Ectodermal cell (in vitro differentiated cells): ENCODE results near the gene CFAP46.
"Not testable (repeated sequence)": the region's sequence is repeated elsewhere in the genome, so short reads cannot be mapped to it uniquely, and the experiment has no call there.

Experiments used
- H3K27ac ChIP-seq: 2 replicates; pipeline ENCODE4 v1.7.0; 2013; ENCODE audit warnings: mild to moderate bottlenecking, low read depth, low read length; ENCODE audit not compliant: insufficient read depth, poor library complexity, severe bottlenecking
- H3K27me3 ChIP-seq: 2 replicates; pipeline ENCODE4 v1.7.0; 2013; ENCODE audit warnings: mild to moderate bottlenecking, low read length; ENCODE audit not compliant: insufficient read depth, control insufficient read depth, poor library complexity, severe bottlenecking
- H3K36me3 ChIP-seq: one replicate; pipeline ENCODE4 v1.7.0; 2013; ENCODE audit warnings: low read length; ENCODE audit not compliant: control insufficient read depth, insufficient read depth
- H3K4me1 ChIP-seq: one replicate; pipeline ENCODE4 v1.7.0; 2013; ENCODE audit warnings: low read length; ENCODE audit not compliant: control insufficient read depth, insufficient read depth
- H3K4me3 ChIP-seq: 2 replicates; pipeline ENCODE4 v1.7.0; 2013; ENCODE audit warnings: low read depth, low read length, control low read depth; ENCODE audit not compliant: insufficient read depth
- H3K9me3 ChIP-seq: 2 replicates; pipeline ENCODE4 v1.7.0; 2013; ENCODE audit warnings: mild to moderate bottlenecking, low read length, moderate library complexity; ENCODE audit not compliant: control insufficient read depth
- WGBS, 2 experiments: methylation state at CpG; one replicate each; pipeline ENCODE4 v1.1.7; 2013; ENCODE audit warnings: missing lambda C conversion rate in 2 of 2; 5-methylcytosine and 5-hydroxymethylcytosine counted together

Gene CFAP46

GRCh38 chr10:132848291-132848701 is 94.1 kb downstream of the CFAP46 start:
- H3K27me3 ChIP-seq = no peaks in the 10 kb centered on the region

GRCh38 chr10:132847856-132848255 is 94.5 kb downstream of the CFAP46 start:
- Histone ChIP-seq H3K4me1 (no peaks in the 10 kb centered on the region), H3K4me3 (no peak overlapping the region), H3K36me3 (no peaks in the 10 kb centered on the region), H3K27me3 (no peaks in the 10 kb centered on the region), H3K27ac (no peak overlapping the region), H3K9me3 (peaks cover under 1% of the 10 kb centered on the region)
- WGBS, 2 experiments = 89 to 93% methylated on average over 17 of the region's 17 CpGs

More at GRCh38 chr10:132848291-132848701, 94.1 kb downstream of the CFAP46 start:
- WGBS, 2 experiments = 64 to 74% methylated on average over 10 to 12 of the region's 12 CpGs
- Histone ChIP-seq H3K36me3 (no peaks in the 10 kb centered on the region), H3K27ac (no peak overlapping the region), H3K4me1 (no peaks in the 10 kb centered on the region), H3K9me3 (no peaks in the 10 kb centered on the region), H3K4me3 (no peak overlapping the region)

- Histone ChIP-seq H3K27ac (no peak overlapping the region), H3K36me3 (no peaks in the 10 kb centered on the region), H3K27me3 (no peaks in the 10 kb centered on the region), H3K4me1 (no peaks in the 10 kb centered on the region), H3K4me3 (no peak overlapping the region), H3K9me3 (peaks cover 5% of the 10 kb centered on the region)
- 92 to 95% methylated on average over 10 of the region's 10 CpGs for WGBS, 2 experiments
Observed at GRCh38 chr10:132847416-132847777, 95.0 kb downstream of the CFAP46 start.

- no peaks in the 10 kb centered on the region for H3K4me1 ChIP-seq
- WGBS, 2 experiments = 93 to 96% methylated on average over 27 of the region's 27 CpGs
- H3K9me3 ChIP-seq = peaks cover 5% of the 10 kb centered on the region
- H3K36me3 ChIP-seq = no peaks in the 10 kb centered on the region
- no peak overlapping the region for H3K4me3 ChIP-seq
- H3K27me3 ChIP-seq = no peaks in the 10 kb centered on the region
- H3K27ac ChIP-seq = no peak overlapping the region
Observed at GRCh38 chr10:132846631-132847415, 95.5 kb downstream of the CFAP46 start.

- Histone ChIP-seq H3K27ac (no peak overlapping the region), H3K36me3 (no peaks in the 10 kb centered on the region), H3K4me1 (no peaks in the 10 kb centered on the region), H3K27me3 (no peaks in the 10 kb centered on the region), H3K9me3 (peaks cover 5% of the 10 kb centered on the region), H3K4me3 (no peak overlapping the region)
- 93 to 94% methylated on average over 33 of the region's 33 CpGs for WGBS, 2 experiments
Observed at GRCh38 chr10:132845780-132846595, 96.4 kb downstream of the CFAP46 start.

GRCh38 chr10:132845041-132845551 is 97.3 kb downstream of the CFAP46 start:
- 93% methylated on average over 15 of the region's 15 CpGs for WGBS, 2 experiments
- no peaks in the 10 kb centered on the region for H3K36me3 ChIP-seq
- no peaks in the 10 kb centered on the region for H3K27me3 ChIP-seq
- H3K4me3 ChIP-seq = no peak overlapping the region
- no peaks in the 10 kb centered on the region for H3K4me1 ChIP-seq
- H3K27ac ChIP-seq = no peak overlapping the region
- peaks cover 5% of the 10 kb centered on the region for H3K9me3 ChIP-seq

GRCh38 chr10:132844069-132844809 is 98.1 kb downstream of the CFAP46 start:
- Histone ChIP-seq H3K4me3 (no peak overlapping the region), H3K4me1 (no peaks in the 10 kb centered on the region), H3K9me3 (peaks cover 5% of the 10 kb centered on the region), H3K27ac (no peak overlapping the region), H3K27me3 (no peaks in the 10 kb centered on the region), H3K36me3 (no peaks in the 10 kb centered on the region)
- 92 to 93% methylated on average over 20 of the region's 20 CpGs for WGBS, 2 experiments

GRCh38 chr10:132843276-132843675 is 99.1 kb downstream of the CFAP46 start:
- 95 to 96% methylated on average over 10 of the region's 10 CpGs for WGBS, 2 experiments
- H3K4me3 ChIP-seq, H3K36me3 ChIP-seq, H3K27ac ChIP-seq, H3K4me1 ChIP-seq, H3K27me3 ChIP-seq, H3K9me3 ChIP-seq: not testable (repeated sequence)

- H3K4me1 ChIP-seq = no peaks in the 10 kb centered on the region
- H3K27ac ChIP-seq = no peak overlapping the region
- H3K36me3 ChIP-seq = no peaks in the 10 kb centered on the region
- H3K9me3 ChIP-seq = peaks cover 5% of the 10 kb centered on the region
- H3K4me3 ChIP-seq = no peak overlapping the region
- H3K27me3 ChIP-seq = no peaks in the 10 kb centered on the region
- WGBS, 2 experiments = 91 to 94% methylated on average over 3 of the region's 3 CpGs
Observed at GRCh38 chr10:132842397-132842796, 100.0 kb downstream of the CFAP46 start.

GRCh38 chr10:132841615-132841975 is 100.8 kb downstream of the CFAP46 start:
- WGBS, 2 experiments = 86 to 89% methylated on average over 3 of the region's 3 CpGs
- H3K4me3 ChIP-seq = no peak overlapping the region
- no peak overlapping the region for H3K27ac ChIP-seq
- no peaks in the 10 kb centered on the region for H3K27me3 ChIP-seq
- peaks cover 5% of the 10 kb centered on the region for H3K9me3 ChIP-seq
- no peaks in the 10 kb centered on the region for H3K4me1 ChIP-seq
- H3K36me3 ChIP-seq = no peaks in the 10 kb centered on the region
